DOHH2 (cell line): Measurements from ENCODE around the gene ACTR2.

Experiments
- CTCF ChIP-seq: fragments of 200-600 bp; sonication (generic); IDR thresholded peaks from one replicate; pipeline ENCODE4 v1.5.1; 2014; ENCODE audit warnings: antibody characterized with exemption, mild to moderate bottlenecking, low read depth, low read length; ENCODE audit not compliant: poor library complexity, severe bottlenecking
- EZH2phosphoT487 ChIP-seq: fragments of 200-600 bp; sonication (generic); IDR thresholded peaks from 2 replicates; pipeline ENCODE4 v1.6.1; 2017; ENCODE audit warnings: borderline replicate concordance, mild to moderate bottlenecking, antibody characterized with exemption, low read length, moderate library complexity, mixed read lengths

GRCh38 chr2:65278531-65278981 lies 50.9 kb downstream of the ACTR2 start:
- TF ChIP-seq CTCF, result no peak
- TF ChIP-seq EZH2phosphoT487, result no peak
